ENCODE data around the gene POLA1.
"Not testable (repeated sequence)": the region's sequence is repeated elsewhere in the genome, so short reads cannot be mapped to it uniquely, and the experiment has no call there.

Gene POLA1

GRCh38 chrX:24858004-24858746 is 164.5 kb downstream of the POLA1 start:
- TF ChIP-seq CTCF (IDR thresholded peaks at IDR 0.05; ENCODE audit: control insufficient read depth, insufficient read depth, low read depth, low read length, missing control alignments): no peak
- no peak overlapping the region for H3K4me3 ChIP-seq (ENCODE audit: control insufficient read depth, low read depth, low read length)
- DNase-seq (ENCODE audit: low read depth): no peak

DNA sequence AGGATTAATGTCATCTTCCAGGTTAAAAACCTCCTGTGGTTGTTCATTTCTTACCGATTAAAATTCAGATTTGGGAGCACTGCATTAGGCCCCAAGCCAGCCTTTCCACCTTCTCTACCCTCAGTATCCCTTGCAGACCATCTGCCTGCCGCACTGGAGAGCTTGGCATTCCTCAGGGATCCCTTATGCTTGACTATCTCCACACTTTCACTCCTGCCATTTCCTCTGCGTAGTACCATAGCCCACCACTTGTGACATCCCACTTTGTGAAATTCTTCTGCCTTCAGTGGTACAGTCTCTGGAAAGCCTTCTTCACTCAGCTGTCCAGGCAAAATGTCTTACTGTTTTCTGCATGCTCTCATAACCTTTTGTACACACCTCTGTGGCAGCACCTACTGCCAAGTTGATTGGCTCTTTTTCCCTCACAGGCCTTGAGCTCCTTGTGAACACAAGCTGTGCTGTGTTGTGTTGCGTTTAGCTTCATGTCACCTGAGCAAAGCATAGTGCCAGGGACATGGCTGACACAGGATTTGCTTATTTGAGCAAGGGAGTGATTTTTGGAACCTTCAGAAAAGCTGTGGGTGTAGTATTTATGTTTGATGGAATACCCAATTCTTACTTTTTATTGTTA is 165.6 kb downstream of the POLA1 start:
- no peak for TF ChIP-seq CTCF (IDR thresholded peaks at IDR 0.05; ENCODE audit: control insufficient read depth, insufficient read depth, low read depth, low read length, missing control alignments)
- no peak overlapping the region for H3K4me3 ChIP-seq (ENCODE audit: control insufficient read depth, low read depth, low read length)
- DNase-seq (ENCODE audit: low read depth): no peak

GRCh38 chrX:24860140-24860539 is 166.4 kb downstream of the POLA1 start:
- no peak overlapping the region for H3K4me3 ChIP-seq (ENCODE audit: control insufficient read depth, low read depth, low read length)
- no peak for DNase-seq (ENCODE audit: low read depth)
- no peak for TF ChIP-seq CTCF (IDR thresholded peaks at IDR 0.05; ENCODE audit: control insufficient read depth, insufficient read depth, low read depth, low read length, missing control alignments)

- no peak for TF ChIP-seq CTCF (IDR thresholded peaks at IDR 0.05; ENCODE audit: control insufficient read depth, insufficient read depth, low read depth, low read length, missing control alignments)
- H3K4me3 ChIP-seq (ENCODE audit: control insufficient read depth, low read depth, low read length): no peak overlapping the region
- no peak for DNase-seq (ENCODE audit: low read depth)
Observed at GRCh38 chrX:24862343-24862742, 168.6 kb downstream of the POLA1 start.

DNA sequence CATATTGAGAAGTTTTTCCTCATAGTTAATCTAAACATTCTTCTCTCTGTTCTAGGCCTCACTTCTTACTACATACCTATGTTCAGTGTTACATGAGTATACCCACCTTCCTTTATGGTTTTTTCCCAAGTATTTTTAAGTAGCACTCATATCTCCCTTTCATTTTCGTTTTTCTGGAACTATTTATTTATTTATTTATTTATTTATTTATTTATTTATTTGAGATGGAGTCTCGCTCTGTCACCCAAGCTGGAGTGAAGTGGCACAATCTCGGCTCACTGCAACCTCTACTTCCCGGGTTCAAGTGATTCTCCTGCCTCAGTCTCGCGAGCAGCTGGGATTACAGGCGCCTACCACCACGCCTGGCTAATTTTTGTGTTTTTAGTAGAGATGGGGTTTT is 170.1 kb downstream of the POLA1 start:
- not testable (repeated sequence) for DNase-seq (ENCODE audit: low read depth)

DNA sequence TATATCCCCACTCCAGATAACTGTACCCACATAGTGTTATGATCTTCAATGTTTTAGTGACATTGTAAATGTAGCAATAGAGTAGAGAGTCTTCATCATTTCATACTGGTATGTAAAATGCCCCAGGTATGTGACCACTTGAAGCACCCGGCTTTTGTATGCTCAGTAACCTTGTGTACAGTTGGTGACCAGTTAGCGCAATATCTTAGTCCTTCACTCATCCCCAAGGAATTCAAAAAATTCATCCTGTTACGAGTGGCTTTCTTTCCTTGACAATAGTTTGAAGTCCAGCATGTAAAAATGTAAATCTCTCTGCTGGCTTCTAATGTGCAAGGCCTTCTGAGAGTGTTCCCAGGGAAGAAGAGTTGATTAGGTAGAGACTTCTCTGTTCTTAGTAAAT is 176.4 kb downstream of the POLA1 start:
- no peak for DNase-seq (ENCODE audit: low read depth)

More for the DNA sequence above, 170.1 kb downstream of the POLA1 start:
- not testable (repeated sequence) for H3K4me3 ChIP-seq (ENCODE audit: control insufficient read depth, low read depth, low read length)

More for the DNA sequence above, 176.4 kb downstream of the POLA1 start:
- TF ChIP-seq CTCF (IDR thresholded peaks at IDR 0.05; ENCODE audit: control insufficient read depth, insufficient read depth, low read depth, low read length, missing control alignments): no peak
- no peak overlapping the region for H3K4me3 ChIP-seq (ENCODE audit: control insufficient read depth, low read depth, low read length)
